Measurements from ENCODE around the gene OR52I2.

Gene OR52I2

GRCh38 chr11:4581443-4581842 is at the start of gene OR52I2:
Gene OR52I2 (plus strand): TSS chr11:4581743.
- DNase-seq (ENCODE audit: low read depth) = no peak

DNA sequence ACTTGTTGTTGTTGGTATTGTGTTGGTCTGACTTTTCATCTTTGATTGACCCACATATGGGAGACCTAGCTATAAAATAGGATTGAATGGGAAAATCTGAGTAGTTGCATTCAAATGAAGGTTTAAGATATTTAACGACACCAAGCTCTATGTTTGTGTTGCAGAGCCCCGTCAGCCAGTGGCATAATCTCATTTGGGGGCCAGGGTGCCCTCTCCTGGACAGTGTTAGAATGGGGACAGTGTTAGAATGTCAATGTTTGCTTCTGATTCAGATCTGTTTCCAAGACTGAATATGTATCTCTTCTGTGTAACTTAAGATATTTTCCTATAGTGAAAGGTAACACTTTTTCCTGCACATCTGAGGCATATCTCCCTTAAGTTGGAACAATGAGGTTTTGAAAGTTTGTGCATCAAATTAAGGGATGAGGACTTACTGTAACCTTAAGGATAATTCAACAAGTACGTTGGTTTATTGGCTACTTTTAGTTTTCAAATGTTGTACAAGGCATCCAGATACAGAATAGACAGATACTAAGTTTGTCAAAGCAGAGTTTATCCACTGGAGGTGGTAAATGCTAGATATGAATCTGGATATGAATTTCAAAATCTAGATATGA is 41.8 kb upstream of the OR52I2 start:
- DNase-seq (ENCODE audit: low read depth) = peak; percentile 8

GRCh38 chr11:4541071-4541470 is 40.5 kb upstream of the OR52I2 start:
- no peak for DNase-seq (ENCODE audit: low read depth)

DNA sequence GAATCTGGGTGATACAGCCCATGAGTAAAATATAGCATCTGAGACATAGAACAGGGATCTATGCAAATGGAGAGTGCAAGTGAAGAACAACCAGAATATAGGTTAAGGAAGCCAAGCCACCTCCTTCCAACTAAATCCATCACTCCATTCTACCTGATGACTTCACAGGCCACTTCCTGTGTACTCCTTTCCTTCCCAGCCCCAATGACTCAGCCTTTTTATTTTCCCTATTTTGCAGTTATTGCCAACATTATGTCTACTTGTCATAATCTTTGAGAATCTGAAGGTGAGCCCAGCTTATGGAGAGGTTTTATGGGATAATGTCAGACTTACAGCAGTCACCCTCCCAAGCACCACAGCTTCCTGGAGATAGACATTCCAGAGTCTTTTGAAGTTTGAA is 38.0 kb upstream of the OR52I2 start:
- DNase-seq (ENCODE audit: low read depth) = no peak

DNA sequence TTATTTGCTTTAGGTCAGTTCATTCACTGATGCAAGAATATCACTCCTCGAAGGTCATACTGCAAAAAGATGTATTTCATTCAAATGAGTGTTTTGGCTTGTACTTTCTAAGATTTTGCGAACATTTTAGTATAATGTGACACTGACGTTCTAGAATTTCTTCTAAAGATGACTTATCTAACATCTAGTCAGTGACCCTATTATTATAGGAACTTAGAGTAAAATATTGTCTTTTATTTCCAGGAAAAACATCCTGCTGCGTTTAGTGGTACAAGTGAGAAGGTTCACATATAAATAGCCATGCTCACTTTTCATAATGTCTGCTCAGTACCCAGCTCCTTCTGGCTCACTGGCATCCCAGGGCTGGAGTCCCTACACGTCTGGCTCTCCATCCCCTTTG is 36.7 kb upstream of the OR52I2 start, which contains the start of gene OR52M1:
Gene OR52M1 (plus strand): TSS at position 301 of the 400 bp plus-strand sequence. CDS start 0 bp downstream, at position 301.
- no peak for DNase-seq (ENCODE audit: low read depth)

- no peak for DNase-seq (ENCODE audit: low read depth)
Measured at GRCh38 chr11:4546878-4547277, 34.7 kb upstream of the OR52I2 start.

DNA sequence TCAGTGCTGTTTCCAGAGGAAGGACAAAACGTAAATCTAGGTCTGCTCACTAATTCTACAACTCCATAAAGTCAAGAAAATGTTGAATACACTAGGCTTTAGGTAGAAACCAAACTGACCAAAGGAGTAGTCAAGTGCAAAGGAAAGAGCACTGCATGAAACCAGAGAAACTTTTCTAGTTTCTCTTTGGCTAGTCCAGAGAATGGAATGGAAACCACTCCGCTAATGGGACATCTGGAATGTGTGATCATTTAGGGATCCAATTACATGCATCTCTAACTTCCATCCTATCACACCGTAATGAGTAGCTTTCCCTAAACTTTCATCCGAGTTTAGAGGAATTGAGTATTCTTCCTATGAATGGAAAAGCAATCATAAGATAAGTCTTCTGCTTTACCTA is 34.1 kb upstream of the OR52I2 start:
- DNase-seq (ENCODE audit: low read depth) = no peak

- no peak for DNase-seq (ENCODE audit: low read depth)
Measured at GRCh38 chr11:4551346-4551979, 30.1 kb upstream of the OR52I2 start.

- no peak for DNase-seq (ENCODE audit: low read depth)
Measured at GRCh38 chr11:4559527-4560440, 21.8 kb upstream of the OR52I2 start.

DNA sequence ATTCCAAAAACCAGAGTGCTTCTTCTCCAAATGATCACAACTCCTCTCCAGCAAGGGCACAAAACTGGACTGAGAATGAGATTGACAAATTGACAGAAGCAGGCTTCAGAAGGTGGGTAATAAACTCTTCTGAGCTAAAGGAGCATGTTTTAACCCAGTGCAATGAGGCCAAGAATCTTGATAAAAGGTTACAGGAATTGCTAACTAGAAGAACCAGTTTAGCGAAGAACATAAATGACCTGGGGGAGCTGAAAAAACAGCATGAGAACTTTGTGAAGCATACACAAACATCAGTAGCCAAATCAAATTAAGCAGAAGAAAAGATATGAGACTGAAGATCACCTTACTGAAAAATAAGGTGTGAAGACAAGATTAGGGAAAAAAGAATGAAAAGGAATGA is 21.1 kb upstream of the OR52I2 start:
- no peak for DNase-seq (ENCODE audit: low read depth)

DNA sequence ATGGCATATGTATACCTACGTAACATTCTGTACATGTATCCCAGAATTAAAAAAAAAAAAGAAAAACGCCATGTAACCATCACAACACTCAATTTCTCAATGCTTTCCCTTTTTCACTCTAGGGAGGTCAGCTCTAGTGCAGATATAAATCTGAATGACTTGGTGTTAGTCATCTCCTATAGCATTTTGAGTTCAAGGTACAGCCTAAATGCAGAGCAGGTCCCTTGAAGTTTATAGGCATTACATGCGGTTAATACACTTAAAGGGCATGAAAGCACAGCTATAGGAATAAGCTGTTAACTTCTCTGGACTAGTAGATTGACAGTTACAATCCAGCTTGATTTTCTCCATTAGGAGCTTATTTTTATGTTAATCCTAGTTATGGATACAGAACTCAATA is 16.2 kb upstream of the OR52I2 start:
- DNase-seq (ENCODE audit: low read depth) = no peak

DNA sequence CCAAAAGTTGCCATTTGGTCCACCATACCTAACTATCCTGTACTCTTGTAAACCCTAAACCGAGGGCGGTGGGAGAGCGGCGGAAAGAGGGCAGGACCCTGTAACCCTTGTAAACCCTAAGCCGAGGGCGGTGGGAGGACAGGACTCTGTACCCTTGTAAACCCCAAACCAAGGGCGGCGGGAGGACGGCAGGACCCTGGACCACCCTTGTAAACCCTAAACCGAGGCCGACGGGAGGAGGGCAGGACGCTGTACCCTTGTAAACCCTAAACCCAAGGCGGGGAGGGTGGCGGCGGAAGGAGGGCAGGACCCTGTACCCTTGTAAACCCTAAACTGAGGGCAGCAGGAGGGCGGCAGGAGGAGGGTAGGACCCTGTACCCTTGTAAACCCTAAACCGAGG is 12.5 kb upstream of the OR52I2 start:
- DNase-seq (ENCODE audit: low read depth) = no peak

GRCh38 chr11:4576880-4577279 is 4.7 kb upstream of the OR52I2 start:
- DNase-seq (ENCODE audit: low read depth) = no peak

DNA sequence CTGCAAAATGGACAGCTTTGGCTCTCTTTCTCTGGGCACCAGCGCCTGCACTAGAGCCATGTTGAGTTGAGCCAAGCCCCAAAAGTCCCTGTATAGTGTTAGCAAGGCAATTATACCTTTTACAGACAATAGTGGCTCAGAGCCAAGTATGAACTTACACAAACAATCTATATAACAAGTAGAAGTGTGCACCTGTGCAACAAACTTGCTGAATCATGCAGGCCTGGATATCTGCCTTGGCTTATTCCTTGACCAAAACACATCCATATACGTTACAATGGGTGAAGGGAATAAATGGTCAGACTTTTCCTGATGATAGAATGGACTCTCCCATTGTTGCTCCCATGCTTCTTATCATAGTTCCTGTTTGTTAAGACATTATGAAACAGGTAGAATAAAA is 3.8 kb upstream of the OR52I2 start:
- no peak for DNase-seq (ENCODE audit: low read depth)

- DNase-seq (ENCODE audit: low read depth) = no peak
Measured at GRCh38 chr11:4578624-4579023, 2.9 kb upstream of the OR52I2 start.

DNA sequence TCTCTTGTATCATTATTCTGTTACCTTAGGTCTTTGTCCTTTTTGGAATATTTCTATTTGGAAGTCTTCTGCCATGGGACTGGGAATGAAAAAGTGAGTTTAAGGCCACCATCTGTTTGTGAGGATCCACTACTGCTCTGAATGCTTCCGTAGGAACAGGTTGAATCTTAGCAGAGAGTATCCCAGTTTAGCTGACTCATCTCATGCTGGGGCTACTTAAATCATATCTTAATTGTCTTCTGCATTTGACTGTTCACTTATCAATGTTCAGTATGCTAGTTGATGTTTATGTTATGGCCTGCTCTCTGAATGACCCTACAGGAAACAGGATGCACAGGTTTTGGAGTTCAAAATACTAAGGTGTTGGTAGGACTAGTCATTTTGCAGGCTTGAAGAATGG is 1.4 kb upstream of the OR52I2 start:
- no peak for DNase-seq (ENCODE audit: low read depth)

GRCh38 chr11:4589017-4589416 is 7.5 kb downstream of the OR52I2 start:
- no peak for DNase-seq (ENCODE audit: low read depth)

DNA sequence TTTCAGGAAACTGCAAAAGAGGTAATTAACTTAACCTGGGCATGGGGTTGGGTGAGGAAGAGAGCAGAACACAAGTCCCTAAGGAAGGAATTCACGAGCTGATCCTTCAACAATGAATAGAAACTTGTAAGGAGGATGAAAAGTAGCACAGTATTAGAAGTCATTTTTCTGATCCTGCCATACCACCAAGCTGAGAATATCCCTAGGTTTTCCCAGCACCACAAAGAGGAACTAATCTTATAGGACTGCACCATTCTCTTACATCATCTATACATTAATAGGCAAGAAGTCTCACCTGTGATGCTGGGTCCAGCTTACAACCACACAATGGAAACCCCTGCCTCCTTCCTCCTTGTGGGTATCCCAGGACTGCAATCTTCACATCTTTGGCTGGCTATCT is 12.2 kb downstream of the OR52I2 start, which contains the start of gene OR52I1:
Gene OR52I1 (plus strand): TSS at position 301 of the 400 bp plus-strand sequence. CDS start 0 bp downstream, at position 301.
- no peak for DNase-seq (ENCODE audit: low read depth)

DNA sequence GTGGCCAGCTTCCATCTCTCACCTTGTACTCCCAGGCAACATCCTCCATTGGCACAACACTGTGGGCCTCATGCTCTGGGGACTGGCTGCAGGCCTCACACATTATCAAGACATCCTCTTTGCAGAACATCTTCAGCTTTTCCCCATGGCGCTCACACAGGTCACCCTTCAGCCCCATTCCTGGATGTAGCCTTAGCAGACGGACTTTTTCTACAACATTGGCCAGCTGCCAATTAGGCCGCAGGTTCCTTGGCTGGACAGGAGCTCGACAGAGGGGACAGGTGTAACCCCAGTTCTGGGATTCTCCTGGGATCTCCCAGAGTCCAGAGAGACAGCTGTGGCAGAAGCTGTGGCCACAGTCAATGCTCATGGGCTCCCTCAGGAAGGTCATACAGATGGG is 23.5 kb downstream of the OR52I2 start:
- DNase-seq (ENCODE audit: low read depth) = no peak

- peak; percentile 70 for DNase-seq (ENCODE audit: low read depth)
Measured at GRCh38 chr11:4606231-4607015, 24.9 kb downstream of the OR52I2 start.

DNA sequence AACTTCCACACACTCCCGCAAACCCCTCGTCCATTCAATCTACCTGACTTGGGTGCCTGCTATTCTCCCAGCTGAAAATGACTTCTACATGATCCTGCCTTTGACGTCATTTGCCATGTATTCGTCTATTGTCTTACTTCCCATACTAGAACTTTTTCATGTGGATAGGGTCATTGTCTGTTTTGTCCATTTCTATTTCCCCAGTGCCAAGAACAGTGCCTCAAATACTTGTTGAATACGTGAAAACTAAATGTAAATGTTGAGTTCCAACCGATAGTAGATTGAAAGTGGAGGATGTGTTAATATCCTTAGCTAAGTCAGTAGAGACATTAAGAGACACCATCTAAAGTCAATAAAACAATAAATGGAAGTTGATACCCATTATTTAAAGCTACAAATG is 25.6 kb downstream of the OR52I2 start:
- DNase-seq (ENCODE audit: low read depth) = no peak

Measured in fibroblast of gingiva (primary cell).